Astrocyte (in vitro differentiated cells and primary cell): ENCODE results near the gene ANKRD53. TPM values are rescaled to one million over a fixed set of nuclear protein-coding genes. Genes with fewer than 3 reads are reported as not detected.

Source experiments
- DNase-seq: peaks from one replicate; pipeline ENCODE4 v3.0.0-alpha.2; 2010; ENCODE audit warnings: low read depth
- FAIRE-seq: peaks from 2 replicates; lab custom pipeline; 2011; peaks lifted over from hg19 to GRCh38; lab: Jason Lieb, UNC
- H2AFZ ChIP-seq: 2 replicates; pipeline ENCODE4 v1.6.0; 2012; ENCODE audit warnings: low read depth, low read length, inconsistent platforms
- H3K27ac ChIP-seq: 2 replicates; pipeline ENCODE4 v1.5.1; 2011; ENCODE audit warnings: low read depth, low read length, inconsistent platforms
- H3K27me3 ChIP-seq: 2 replicates; pipeline ENCODE4 v1.6.0; 2011; ENCODE audit warnings: low read length, inconsistent platforms; ENCODE audit not compliant: insufficient read depth
- H3K36me3 ChIP-seq: 2 replicates; pipeline ENCODE4 v1.5.1; 2011; ENCODE audit warnings: low read length, inconsistent platforms; ENCODE audit not compliant: insufficient read depth
- H3K4me1 ChIP-seq: 2 replicates; pipeline ENCODE4 v1.5.1; 2011; ENCODE audit warnings: low read length, inconsistent platforms; ENCODE audit not compliant: insufficient read depth
- H3K4me2 ChIP-seq: 2 replicates; pipeline ENCODE4 v1.6.0; 2012; ENCODE audit warnings: low read length, inconsistent platforms
- H3K4me3 ChIP-seq: 2 replicates; pipeline ENCODE4 v1.5.1; 2011; ENCODE audit warnings: low read depth, mild to moderate bottlenecking, low read length, inconsistent platforms; ENCODE audit not compliant: insufficient read depth
- H3K79me2 ChIP-seq: 2 replicates; pipeline ENCODE4 v1.6.0; 2012; ENCODE audit warnings: mild to moderate bottlenecking, low read length, inconsistent platforms; ENCODE audit not compliant: insufficient read depth
- H3K9ac ChIP-seq: 2 replicates; pipeline ENCODE4 v1.6.0; 2012; ENCODE audit warnings: mild to moderate bottlenecking, low read length, inconsistent platforms
- H3K9me3 ChIP-seq: 2 replicates; pipeline ENCODE4 v1.5.1; 2012; ENCODE audit warnings: low read depth, mild to moderate bottlenecking, low read length, inconsistent platforms; ENCODE audit not compliant: insufficient read depth
- H4K20me1 ChIP-seq: 2 replicates; pipeline ENCODE4 v1.6.0; 2012; ENCODE audit warnings: low read length, inconsistent platforms; ENCODE audit not compliant: insufficient read depth
- H3K27ac Mint-ChIP-seq: one replicate; pipeline ENCODE4 v1.8.0; 2021; ENCODE audit warnings: mild to moderate bottlenecking, mixed read lengths; ENCODE audit not compliant: unreplicated experiment
- H3K27me3 Mint-ChIP-seq: one replicate; pipeline ENCODE4 v1.8.0; 2021; ENCODE audit warnings: low read depth, mixed read lengths; ENCODE audit not compliant: unreplicated experiment
- H3K36me3 Mint-ChIP-seq: one replicate; pipeline ENCODE4 v1.8.0; 2021; ENCODE audit warnings: low read depth, mixed read lengths; ENCODE audit not compliant: unreplicated experiment
- H3K4me1 Mint-ChIP-seq: one replicate; pipeline ENCODE4 v1.8.0; 2021; ENCODE audit warnings: low read depth, mixed read lengths; ENCODE audit not compliant: unreplicated experiment
- H3K4me3 Mint-ChIP-seq: one replicate; pipeline ENCODE4 v1.8.0; 2021; ENCODE audit warnings: mild to moderate bottlenecking, moderate library complexity, mixed read lengths; ENCODE audit not compliant: unreplicated experiment
- H3K9me3 Mint-ChIP-seq: one replicate; pipeline ENCODE4 v1.8.0; 2021; ENCODE audit warnings: mild to moderate bottlenecking, mixed read lengths; ENCODE audit not compliant: unreplicated experiment
- EZH2 ChIP-seq: IDR thresholded peaks from 2 replicates; pipeline ENCODE4 v1.6.1; 2012; ENCODE audit warnings: mild to moderate bottlenecking, low read length, inconsistent platforms; ENCODE audit not compliant: insufficient read depth
- total RNA-seq: library from RNA; stranded (reverse); gene quantifications from 2 replicates; pipeline ENCODE4 v1.2.1, GENCODE V29; 2021
- TF ChIP-seq, protein P1 (sequence below): IDR thresholded peaks from 2 replicates; pipeline ENCODE4 v1.5.1; 2011; ENCODE audit warnings: low read depth, mild to moderate bottlenecking, inconsistent platforms, low read length, moderate library complexity; ENCODE audit not compliant: insufficient read depth

ANKRD53 gene
- total RNA-seq, 1 donor from 2014 or later = 1.1 TPM

GRCh38 chr2:70944111-70944690 lies 34.2 kb upstream of the ANKRD53 start:
- Mint-ChIP-seq H3K36me3 (peaks cover 3% of the 10 kb centered on the region), H3K27me3 (peaks cover 47% of the 10 kb centered on the region), H3K4me1 (peaks cover 32% of the 10 kb centered on the region), H3K27ac (no peak overlapping the region), H3K9me3 (no peaks in the 10 kb centered on the region), H3K4me3 (no peak overlapping the region)
- no peaks in the 10 kb centered on the region for H3K9me3 ChIP-seq
- H3K4me3 ChIP-seq = no peak overlapping the region
- peaks cover 5% of the 10 kb centered on the region for H3K27me3 ChIP-seq
- DNase-seq = no peak
- H3K27ac ChIP-seq = no peak overlapping the region
- H3K4me2 ChIP-seq = no peak overlapping the region
- no peaks in the 10 kb centered on the region for H3K36me3 ChIP-seq
- TF ChIP-seq EZH2 = no peak
- TF ChIP-seq, protein P1, sequence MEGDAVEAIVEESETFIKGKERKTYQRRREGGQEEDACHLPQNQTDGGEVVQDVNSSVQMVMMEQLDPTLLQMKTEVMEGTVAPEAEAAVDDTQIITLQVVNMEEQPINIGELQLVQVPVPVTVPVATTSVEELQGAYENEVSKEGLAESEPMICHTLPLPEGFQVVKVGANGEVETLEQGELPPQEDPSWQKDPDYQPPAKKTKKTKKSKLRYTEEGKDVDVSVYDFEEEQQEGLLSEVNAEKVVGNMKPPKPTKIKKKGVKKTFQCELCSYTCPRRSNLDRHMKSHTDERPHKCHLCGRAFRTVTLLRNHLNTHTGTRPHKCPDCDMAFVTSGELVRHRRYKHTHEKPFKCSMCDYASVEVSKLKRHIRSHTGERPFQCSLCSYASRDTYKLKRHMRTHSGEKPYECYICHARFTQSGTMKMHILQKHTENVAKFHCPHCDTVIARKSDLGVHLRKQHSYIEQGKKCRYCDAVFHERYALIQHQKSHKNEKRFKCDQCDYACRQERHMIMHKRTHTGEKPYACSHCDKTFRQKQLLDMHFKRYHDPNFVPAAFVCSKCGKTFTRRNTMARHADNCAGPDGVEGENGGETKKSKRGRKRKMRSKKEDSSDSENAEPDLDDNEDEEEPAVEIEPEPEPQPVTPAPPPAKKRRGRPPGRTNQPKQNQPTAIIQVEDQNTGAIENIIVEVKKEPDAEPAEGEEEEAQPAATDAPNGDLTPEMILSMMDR = no peak
- H2AFZ ChIP-seq = no peak overlapping the region
- H4K20me1 ChIP-seq = no peaks in the 10 kb centered on the region
- H3K9ac ChIP-seq = no peak overlapping the region
- peaks cover 15% of the 10 kb centered on the region for H3K4me1 ChIP-seq
- no peaks in the 10 kb centered on the region for H3K79me2 ChIP-seq
- no peak for FAIRE-seq

- TF ChIP-seq EZH2 = no peak
- TF ChIP-seq, protein P1 = peak; percentile 88
- peaks cover 27% of the 10 kb centered on the region for H3K27me3 Mint-ChIP-seq
- peaks cover 32% of the 10 kb centered on the region for H3K4me1 Mint-ChIP-seq
- H3K27ac ChIP-seq = no peak overlapping the region
- H3K36me3 ChIP-seq = no peaks in the 10 kb centered on the region
- H3K27ac Mint-ChIP-seq = no peak overlapping the region
- no peaks in the 10 kb centered on the region for H3K9me3 Mint-ChIP-seq
- H3K79me2 ChIP-seq = no peaks in the 10 kb centered on the region
- FAIRE-seq (peak; percentile 77), DNase-seq (peak; percentile 32)
- H3K27me3 ChIP-seq = no peaks in the 10 kb centered on the region
- H3K9me3 ChIP-seq = no peaks in the 10 kb centered on the region
- H3K4me1 ChIP-seq = peaks cover 15% of the 10 kb centered on the region
- no peak overlapping the region for H3K4me3 Mint-ChIP-seq
- H4K20me1 ChIP-seq = no peaks in the 10 kb centered on the region
- no peak overlapping the region for H3K4me3 ChIP-seq
- no peak overlapping the region for H3K9ac ChIP-seq
- no peak overlapping the region for H2AFZ ChIP-seq
- H3K4me2 ChIP-seq = peak overlapping the region; percentile 69
- H3K36me3 Mint-ChIP-seq = peaks cover under 1% of the 10 kb centered on the region
These were observed 31.5 kb upstream of the ANKRD53 start for GRCh38 chr2:70946832-70947442.
